ENCODE data around the gene KPNA6. TPM values are rescaled to one million over a fixed set of nuclear protein-coding genes. Genes with fewer than 3 reads are reported as not detected.

KPNA6 gene
- total and polyA plus RNA-seq, 2 of the 13 experiments (the other 11 are each of a cell fraction or from before 2014, with no cell fraction given) = 22.0 to 47.5 TPM

DNA sequence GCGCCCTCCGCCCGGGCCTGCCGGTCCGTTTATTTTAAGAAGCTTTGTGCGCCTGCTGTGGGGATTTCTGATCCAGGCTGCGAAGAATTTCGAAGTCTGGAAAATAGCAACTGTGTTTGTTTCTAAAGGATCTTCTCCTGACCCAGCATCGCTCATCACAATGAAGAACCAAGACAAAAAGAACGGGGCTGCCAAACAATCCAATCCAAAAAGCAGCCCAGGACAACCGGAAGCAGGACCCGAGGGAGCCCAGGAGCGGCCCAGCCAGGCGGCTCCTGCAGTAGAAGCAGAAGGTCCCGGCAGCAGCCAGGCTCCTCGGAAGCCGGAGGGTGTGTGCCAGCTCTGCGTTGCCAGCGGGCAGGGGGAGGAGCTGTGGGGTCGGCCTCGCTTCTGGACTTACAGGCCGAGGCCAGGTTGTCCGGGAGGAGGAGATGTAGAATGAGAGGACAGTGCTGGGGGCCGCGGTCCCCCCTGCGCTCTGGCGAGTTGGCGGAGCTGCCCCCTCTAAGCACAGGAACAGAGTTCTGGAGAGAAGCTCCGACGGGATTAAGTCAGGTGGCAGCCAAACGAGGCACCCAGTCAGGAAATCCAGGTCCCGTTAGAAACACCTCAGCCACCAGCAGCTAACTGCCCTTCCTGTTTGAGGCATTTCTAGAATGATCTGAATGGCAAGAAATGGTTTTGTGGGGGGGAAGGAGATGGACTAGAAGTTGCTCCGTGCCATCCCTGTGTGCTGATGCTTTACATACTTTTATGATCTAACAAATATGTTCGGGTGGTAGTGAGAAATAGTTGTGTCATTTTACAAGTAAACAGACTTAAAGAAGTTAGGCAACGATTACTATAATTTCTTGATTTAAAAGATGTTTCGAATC lies 72.6 kb downstream of the KPNA6 start (continued):
- TF ChIP-seq, protein P1, sequence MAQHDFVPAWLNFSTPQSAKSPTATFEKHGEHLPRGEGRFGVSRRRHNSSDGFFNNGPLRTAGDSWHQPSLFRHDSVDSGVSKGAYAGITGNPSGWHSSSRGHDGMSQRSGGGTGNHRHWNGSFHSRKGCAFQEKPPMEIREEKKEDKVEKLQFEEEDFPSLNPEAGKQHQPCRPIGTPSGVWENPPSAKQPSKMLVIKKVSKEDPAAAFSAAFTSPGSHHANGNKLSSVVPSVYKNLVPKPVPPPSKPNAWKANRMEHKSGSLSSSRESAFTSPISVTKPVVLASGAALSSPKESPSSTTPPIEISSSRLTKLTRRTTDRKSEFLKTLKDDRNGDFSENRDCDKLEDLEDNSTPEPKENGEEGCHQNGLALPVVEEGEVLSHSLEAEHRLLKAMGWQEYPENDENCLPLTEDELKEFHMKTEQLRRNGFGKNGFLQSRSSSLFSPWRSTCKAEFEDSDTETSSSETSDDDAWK (CRISPR knock-in tag; IDR thresholded peaks at IDR 0.05) = no peak
- TF ChIP-seq, protein P2, sequence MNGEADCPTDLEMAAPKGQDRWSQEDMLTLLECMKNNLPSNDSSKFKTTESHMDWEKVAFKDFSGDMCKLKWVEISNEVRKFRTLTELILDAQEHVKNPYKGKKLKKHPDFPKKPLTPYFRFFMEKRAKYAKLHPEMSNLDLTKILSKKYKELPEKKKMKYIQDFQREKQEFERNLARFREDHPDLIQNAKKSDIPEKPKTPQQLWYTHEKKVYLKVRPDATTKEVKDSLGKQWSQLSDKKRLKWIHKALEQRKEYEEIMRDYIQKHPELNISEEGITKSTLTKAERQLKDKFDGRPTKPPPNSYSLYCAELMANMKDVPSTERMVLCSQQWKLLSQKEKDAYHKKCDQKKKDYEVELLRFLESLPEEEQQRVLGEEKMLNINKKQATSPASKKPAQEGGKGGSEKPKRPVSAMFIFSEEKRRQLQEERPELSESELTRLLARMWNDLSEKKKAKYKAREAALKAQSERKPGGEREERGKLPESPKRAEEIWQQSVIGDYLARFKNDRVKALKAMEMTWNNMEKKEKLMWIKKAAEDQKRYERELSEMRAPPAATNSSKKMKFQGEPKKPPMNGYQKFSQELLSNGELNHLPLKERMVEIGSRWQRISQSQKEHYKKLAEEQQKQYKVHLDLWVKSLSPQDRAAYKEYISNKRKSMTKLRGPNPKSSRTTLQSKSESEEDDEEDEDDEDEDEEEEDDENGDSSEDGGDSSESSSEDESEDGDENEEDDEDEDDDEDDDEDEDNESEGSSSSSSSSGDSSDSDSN (CRISPR knock-in tag; IDR thresholded peaks at IDR 0.05) = no peak
- TF ChIP-seq POLR2AphosphoS2 (IDR thresholded peaks at IDR 0.05; ENCODE audit: low read depth, low read length) = no peak
- TF ChIP-seq HNRNPK (IDR thresholded peaks at IDR 0.05; ENCODE audit: low read depth, low read length, poor library complexity, severe bottlenecking) = no peak
- no peak for TF ChIP-seq SP5 (CRISPR knock-in tag; IDR thresholded peaks at IDR 0.05; ENCODE audit: borderline replicate concordance, low read depth)
- TF ChIP-seq EP300 (IDR thresholded peaks at IDR 0.05; ENCODE audit: low read depth in 2 of 2, low read length in 2 of 2) = no peak
- no peak for TF ChIP-seq EP300 (CRISPR knock-in tag; IDR thresholded peaks at IDR 0.05; ENCODE audit: borderline replicate concordance)
- TF ChIP-seq, protein P3, sequence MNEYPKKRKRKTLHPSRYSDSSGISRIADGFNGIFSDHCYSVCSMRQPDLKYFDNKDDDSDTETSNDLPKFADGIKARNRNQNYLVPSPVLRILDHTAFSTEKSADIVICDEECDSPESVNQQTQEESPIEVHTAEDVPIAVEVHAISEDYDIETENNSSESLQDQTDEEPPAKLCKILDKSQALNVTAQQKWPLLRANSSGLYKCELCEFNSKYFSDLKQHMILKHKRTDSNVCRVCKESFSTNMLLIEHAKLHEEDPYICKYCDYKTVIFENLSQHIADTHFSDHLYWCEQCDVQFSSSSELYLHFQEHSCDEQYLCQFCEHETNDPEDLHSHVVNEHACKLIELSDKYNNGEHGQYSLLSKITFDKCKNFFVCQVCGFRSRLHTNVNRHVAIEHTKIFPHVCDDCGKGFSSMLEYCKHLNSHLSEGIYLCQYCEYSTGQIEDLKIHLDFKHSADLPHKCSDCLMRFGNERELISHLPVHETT (CRISPR knock-in tag; conservative IDR thresholded peaks at IDR 0.05) = no peak
- TF ChIP-seq SRY (CRISPR knock-in tag; IDR thresholded peaks at IDR 0.05) = no peak
- TF ChIP-seq ZNF841 (CRISPR knock-in tag; IDR thresholded peaks at IDR 0.05; ENCODE audit: borderline replicate concordance) = no peak
- no peak for TF ChIP-seq ZNF674 (CRISPR knock-in tag; IDR thresholded peaks at IDR 0.05; ENCODE audit: low read depth)
- TF ChIP-seq, protein P4, sequence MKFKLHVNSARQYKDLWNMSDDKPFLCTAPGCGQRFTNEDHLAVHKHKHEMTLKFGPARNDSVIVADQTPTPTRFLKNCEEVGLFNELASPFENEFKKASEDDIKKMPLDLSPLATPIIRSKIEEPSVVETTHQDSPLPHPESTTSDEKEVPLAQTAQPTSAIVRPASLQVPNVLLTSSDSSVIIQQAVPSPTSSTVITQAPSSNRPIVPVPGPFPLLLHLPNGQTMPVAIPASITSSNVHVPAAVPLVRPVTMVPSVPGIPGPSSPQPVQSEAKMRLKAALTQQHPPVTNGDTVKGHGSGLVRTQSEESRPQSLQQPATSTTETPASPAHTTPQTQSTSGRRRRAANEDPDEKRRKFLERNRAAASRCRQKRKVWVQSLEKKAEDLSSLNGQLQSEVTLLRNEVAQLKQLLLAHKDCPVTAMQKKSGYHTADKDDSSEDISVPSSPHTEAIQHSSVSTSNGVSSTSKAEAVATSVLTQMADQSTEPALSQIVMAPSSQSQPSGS (CRISPR knock-in tag; IDR thresholded peaks at IDR 0.05) = no peak
- TF ChIP-seq, protein P5, sequence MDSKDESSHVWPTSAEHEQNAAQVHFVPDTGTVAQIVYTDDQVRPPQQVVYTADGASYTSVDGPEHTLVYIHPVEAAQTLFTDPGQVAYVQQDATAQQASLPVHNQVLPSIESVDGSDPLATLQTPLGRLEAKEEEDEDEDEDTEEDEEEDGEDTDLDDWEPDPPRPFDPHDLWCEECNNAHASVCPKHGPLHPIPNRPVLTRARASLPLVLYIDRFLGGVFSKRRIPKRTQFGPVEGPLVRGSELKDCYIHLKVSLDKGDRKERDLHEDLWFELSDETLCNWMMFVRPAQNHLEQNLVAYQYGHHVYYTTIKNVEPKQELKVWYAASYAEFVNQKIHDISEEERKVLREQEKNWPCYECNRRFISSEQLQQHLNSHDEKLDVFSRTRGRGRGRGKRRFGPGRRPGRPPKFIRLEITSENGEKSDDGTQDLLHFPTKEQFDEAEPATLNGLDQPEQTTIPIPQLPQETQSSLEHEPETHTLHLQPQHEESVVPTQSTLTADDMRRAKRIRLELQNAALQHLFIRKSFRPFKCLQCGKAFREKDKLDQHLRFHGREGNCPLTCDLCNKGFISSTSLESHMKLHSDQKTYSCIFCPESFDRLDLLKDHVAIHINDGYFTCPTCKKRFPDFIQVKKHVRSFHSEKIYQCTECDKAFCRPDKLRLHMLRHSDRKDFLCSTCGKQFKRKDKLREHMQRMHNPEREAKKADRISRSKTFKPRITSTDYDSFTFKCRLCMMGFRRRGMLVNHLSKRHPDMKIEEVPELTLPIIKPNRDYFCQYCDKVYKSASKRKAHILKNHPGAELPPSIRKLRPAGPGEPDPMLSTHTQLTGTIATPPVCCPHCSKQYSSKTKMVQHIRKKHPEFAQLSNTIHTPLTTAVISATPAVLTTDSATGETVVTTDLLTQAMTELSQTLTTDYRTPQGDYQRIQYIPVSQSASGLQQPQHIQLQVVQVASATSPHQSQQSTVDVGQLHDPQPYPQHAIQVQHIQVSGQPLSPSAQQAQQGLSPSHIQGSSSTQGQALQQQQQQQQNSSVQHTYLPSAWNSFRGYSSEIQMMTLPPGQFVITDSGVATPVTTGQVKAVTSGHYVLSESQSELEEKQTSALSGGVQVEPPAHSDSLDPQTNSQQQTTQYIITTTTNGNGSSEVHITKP (CRISPR knock-in tag; IDR thresholded peaks at IDR 0.05; ENCODE audit: low read depth) = no peak
- TF ChIP-seq NR2F2 (IDR thresholded peaks at IDR 0.05; ENCODE audit: borderline replicate concordance, low read depth) = peak; percentile 3; the same call in 1 of the 2 replicates
- TF ChIP-seq ZBTB38 (CRISPR knock-in tag; IDR thresholded peaks at IDR 0.05) = no peak
- TF ChIP-seq, protein P6, sequence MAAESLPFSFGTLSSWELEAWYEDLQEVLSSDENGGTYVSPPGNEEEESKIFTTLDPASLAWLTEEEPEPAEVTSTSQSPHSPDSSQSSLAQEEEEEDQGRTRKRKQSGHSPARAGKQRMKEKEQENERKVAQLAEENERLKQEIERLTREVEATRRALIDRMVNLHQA (CRISPR knock-in tag; IDR thresholded peaks at IDR 0.05) = no peak
- no peak for TF ChIP-seq ATF7 (IDR thresholded peaks at IDR 0.05)
- TF ChIP-seq ATF7 (CRISPR knock-in tag; IDR thresholded peaks at IDR 0.05) = no peak
